DOHH2 (cell line): ENCODE results near the gene COL5A1.

Source experiments
- CTCF ChIP-seq: fragments of 200-600 bp; sonication (generic); IDR thresholded peaks from one replicate; pipeline ENCODE4 v1.5.1; 2014; ENCODE audit warnings: antibody characterized with exemption, mild to moderate bottlenecking, low read depth, low read length; ENCODE audit not compliant: poor library complexity, severe bottlenecking
- EZH2phosphoT487 ChIP-seq: fragments of 200-600 bp; sonication (generic); IDR thresholded peaks from 2 replicates; pipeline ENCODE4 v1.6.1; 2017; ENCODE audit warnings: borderline replicate concordance, mild to moderate bottlenecking, antibody characterized with exemption, low read length, moderate library complexity, mixed read lengths

DNA sequence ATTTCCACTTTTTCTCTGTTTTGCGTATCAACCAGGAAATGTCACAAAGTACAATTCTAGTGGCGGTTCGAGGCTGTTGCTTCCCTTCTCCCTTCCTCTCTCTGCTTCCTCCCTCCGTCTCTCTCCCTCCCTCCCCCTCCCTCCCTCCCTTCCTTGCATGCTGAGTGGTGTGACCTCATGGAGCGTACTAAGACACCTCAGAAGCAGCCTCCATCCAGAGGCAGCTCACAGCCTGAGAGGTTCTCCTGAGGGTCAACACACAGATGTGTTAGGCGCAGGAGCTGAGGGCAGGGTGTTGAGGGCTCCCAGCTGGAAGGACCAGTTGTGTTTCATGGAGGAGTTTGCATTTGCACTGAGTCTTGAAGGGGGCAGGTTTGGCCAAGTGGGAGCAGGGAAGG, 57.7 kb downstream of the COL5A1 start:
- TF ChIP-seq CTCF (no peak), EZH2phosphoT487 (no peak)
